RWPE2 (cell line): ENCODE results near the gene SCUBE1.

Source experiments
- ATAC-seq: fragments of 200-7000 bp; cut with Tn5 transposase; 3 replicates; pipeline ENCODE4 v1.9.1; 2021; ENCODE audit warnings: low read depth
- DNase-seq: peaks from one replicate; pipeline ENCODE4 v3.0.0-alpha.2; 2020; ENCODE audit warnings: low spot score
- H3K27ac ChIP-seq: fragments of 450-650 bp; 2 replicates; pipeline ENCODE4 v1.5.1; 2017; ENCODE audit warnings: mild to moderate bottlenecking; ENCODE audit not compliant: poor library complexity, severe bottlenecking
- H3K27me3 ChIP-seq: fragments of 250-450 bp; sonication (Bioruptor Pico); 2 replicates; pipeline ENCODE4 v1.5.1; 2021; ENCODE audit warnings: mild to moderate bottlenecking, moderate library complexity; ENCODE audit not compliant: insufficient read depth, poor library complexity, severe bottlenecking
- H3K36me3 ChIP-seq: fragments of 250-450 bp; sonication (Bioruptor Pico); 2 replicates; pipeline ENCODE4 v1.5.1; 2020; ENCODE audit warnings: low read depth, mild to moderate bottlenecking, moderate library complexity
- H3K4me1 ChIP-seq: fragments of 250-450 bp; sonication (Bioruptor Pico); 2 replicates; pipeline ENCODE4 v1.5.1; 2021; ENCODE audit warnings: mild to moderate bottlenecking, moderate library complexity; ENCODE audit not compliant: insufficient read depth, poor library complexity, severe bottlenecking
- H3K4me3 ChIP-seq: fragments of 250-450 bp; sonication (Bioruptor Pico); 2 replicates; pipeline ENCODE4 v1.5.1; 2021; ENCODE audit warnings: mild to moderate bottlenecking, moderate library complexity; ENCODE audit not compliant: severe bottlenecking
- H3K9me3 ChIP-seq: fragments of 250-450 bp; sonication (Bioruptor Pico); 2 replicates; pipeline ENCODE4 v1.5.1; 2021; ENCODE audit warnings: mild to moderate bottlenecking, moderate library complexity; ENCODE audit not compliant: severe bottlenecking
- TF ChIP-seq, protein P1 (sequence below): fragments of 450-650 bp; IDR thresholded peaks from one replicate; pipeline ENCODE4 v1.5.1; 2017; ENCODE audit warnings: mild to moderate bottlenecking, moderate library complexity; ENCODE audit not compliant: poor library complexity, severe bottlenecking

Gene SCUBE1

GRCh38 chr22:43235445-43236409 is 107.4 kb downstream of the SCUBE1 start:
- H3K36me3 ChIP-seq = no peaks in the 10 kb centered on the region
- H3K27me3 ChIP-seq = no peaks in the 10 kb centered on the region
- H3K4me1 ChIP-seq = no peaks in the 10 kb centered on the region
- no peak for DNase-seq
- TF ChIP-seq, protein P1, sequence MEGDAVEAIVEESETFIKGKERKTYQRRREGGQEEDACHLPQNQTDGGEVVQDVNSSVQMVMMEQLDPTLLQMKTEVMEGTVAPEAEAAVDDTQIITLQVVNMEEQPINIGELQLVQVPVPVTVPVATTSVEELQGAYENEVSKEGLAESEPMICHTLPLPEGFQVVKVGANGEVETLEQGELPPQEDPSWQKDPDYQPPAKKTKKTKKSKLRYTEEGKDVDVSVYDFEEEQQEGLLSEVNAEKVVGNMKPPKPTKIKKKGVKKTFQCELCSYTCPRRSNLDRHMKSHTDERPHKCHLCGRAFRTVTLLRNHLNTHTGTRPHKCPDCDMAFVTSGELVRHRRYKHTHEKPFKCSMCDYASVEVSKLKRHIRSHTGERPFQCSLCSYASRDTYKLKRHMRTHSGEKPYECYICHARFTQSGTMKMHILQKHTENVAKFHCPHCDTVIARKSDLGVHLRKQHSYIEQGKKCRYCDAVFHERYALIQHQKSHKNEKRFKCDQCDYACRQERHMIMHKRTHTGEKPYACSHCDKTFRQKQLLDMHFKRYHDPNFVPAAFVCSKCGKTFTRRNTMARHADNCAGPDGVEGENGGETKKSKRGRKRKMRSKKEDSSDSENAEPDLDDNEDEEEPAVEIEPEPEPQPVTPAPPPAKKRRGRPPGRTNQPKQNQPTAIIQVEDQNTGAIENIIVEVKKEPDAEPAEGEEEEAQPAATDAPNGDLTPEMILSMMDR = no peak
- no peaks in the 10 kb centered on the region for H3K9me3 ChIP-seq
- no peak overlapping the region for H3K27ac ChIP-seq
- ATAC-seq = no peak
- no peak overlapping the region for H3K4me3 ChIP-seq

GRCh38 chr22:43234264-43234988 is 108.7 kb downstream of the SCUBE1 start:
- H3K27me3 ChIP-seq = no peaks in the 10 kb centered on the region

GRCh38 chr22:43233529-43233928 is 109.6 kb downstream of the SCUBE1 start:
- Histone ChIP-seq H3K27ac (no peak overlapping the region), H3K9me3 (no peaks in the 10 kb centered on the region), H3K4me1 (no peaks in the 10 kb centered on the region), H3K36me3 (no peaks in the 10 kb centered on the region), H3K4me3 (no peak overlapping the region), H3K27me3 (no peaks in the 10 kb centered on the region)
- no peak for DNase-seq
- ATAC-seq = no peak
- TF ChIP-seq, protein P1 = no peak

More at GRCh38 chr22:43234264-43234988, 108.7 kb downstream of the SCUBE1 start:
- TF ChIP-seq, protein P1 = no peak
- ATAC-seq (no peak), DNase-seq (no peak)
- no peaks in the 10 kb centered on the region for H3K9me3 ChIP-seq
- no peaks in the 10 kb centered on the region for H3K4me1 ChIP-seq
- no peaks in the 10 kb centered on the region for H3K36me3 ChIP-seq
- H3K27ac ChIP-seq = no peak overlapping the region
- no peak overlapping the region for H3K4me3 ChIP-seq

GRCh38 chr22:43232445-43232844 is 110.7 kb downstream of the SCUBE1 start:
- Histone ChIP-seq H3K27ac (no peak overlapping the region), H3K9me3 (no peaks in the 10 kb centered on the region), H3K4me1 (no peaks in the 10 kb centered on the region), H3K36me3 (no peaks in the 10 kb centered on the region), H3K4me3 (no peak overlapping the region), H3K27me3 (no peaks in the 10 kb centered on the region)
- TF ChIP-seq, protein P1 = no peak
- DNase-seq = no peak
- ATAC-seq = no peak
